ENCODE data around the gene SBF2. TPM values are rescaled to one million over a fixed set of nuclear protein-coding genes. Genes with fewer than 3 reads are reported as not detected.

SBF2 gene
- total and polyA plus RNA-seq, 2 of the 13 experiments (the other 11 are each of a cell fraction or from before 2014, with no cell fraction given): 24.0 to 45.8 TPM

GRCh38 chr11:9757809-9758636 lies 536.0 kb downstream of the SBF2 start (continued):
- TF ChIP-seq MXD1 (CRISPR knock-in tag; IDR thresholded peaks at IDR 0.05) (no peak), PREB (CRISPR knock-in tag; IDR thresholded peaks at IDR 0.05) (no peak), HNRNPL (IDR thresholded peaks at IDR 0.05; ENCODE audit: low read depth, low read length) (no peak), GPBP1L1 (CRISPR knock-in tag; IDR thresholded peaks at IDR 0.05) (no peak), FOXC1 (CRISPR knock-in tag; IDR thresholded peaks at IDR 0.05; ENCODE audit: borderline replicate concordance) (peak; percentile 57; the same call in 1 of the 2 replicates), ZNF674 (CRISPR knock-in tag; IDR thresholded peaks at IDR 0.05; ENCODE audit: low read depth) (no peak), ZHX1 (CRISPR knock-in tag; IDR thresholded peaks at IDR 0.05; ENCODE audit: low read depth) (peak; percentile 43; the same call in 1 of the 2 replicates), SAP130 (CRISPR knock-in tag; IDR thresholded peaks at IDR 0.05; ENCODE audit: low read depth) (peak; percentile 66; the same call in 1 of the 2 replicates), ZBTB14 (CRISPR knock-in tag; IDR thresholded peaks at IDR 0.05) (0 out of 2 replicates have a peak, but pooled peaks have one; percentile 31), FOXO4 (CRISPR knock-in tag; conservative IDR thresholded peaks at IDR 0.05) (0 out of 2 replicates have a peak, but pooled peaks have one; percentile 77), ZNF597 (CRISPR knock-in tag; IDR thresholded peaks at IDR 0.05) (no peak), ZFP90 (CRISPR knock-in tag; IDR thresholded peaks at IDR 0.05; ENCODE audit: borderline replicate concordance) (peak; percentile 21; the same call in 1 of the 2 replicates), HNRNPLL (IDR thresholded peaks at IDR 0.05; ENCODE audit: low read depth, low read length, poor library complexity, severe bottlenecking) (no peak), ZNF878 (CRISPR knock-in tag; IDR thresholded peaks at IDR 0.05) (no peak; the same call in 1 of the 2 replicates), LBX2 (CRISPR knock-in tag; IDR thresholded peaks at IDR 0.05; ENCODE audit: borderline replicate concordance) (peak; percentile 32; the same call in 1 of the 2 replicates), RBAK (CRISPR knock-in tag; IDR thresholded peaks at IDR 0.05) (no peak), SRF (IDR thresholded peaks at IDR 0.05; ENCODE audit: low read depth, low read length) (no peak)
